Epidermal melanocyte (primary cell): ENCODE results near the gene SP2.

Source experiments
- DNase-seq: peaks from one replicate; pipeline ENCODE4 v3.0.0; 2011; ENCODE audit warnings: low spot score; ENCODE audit not compliant: insufficient read length

The SP2 gene

DNA sequence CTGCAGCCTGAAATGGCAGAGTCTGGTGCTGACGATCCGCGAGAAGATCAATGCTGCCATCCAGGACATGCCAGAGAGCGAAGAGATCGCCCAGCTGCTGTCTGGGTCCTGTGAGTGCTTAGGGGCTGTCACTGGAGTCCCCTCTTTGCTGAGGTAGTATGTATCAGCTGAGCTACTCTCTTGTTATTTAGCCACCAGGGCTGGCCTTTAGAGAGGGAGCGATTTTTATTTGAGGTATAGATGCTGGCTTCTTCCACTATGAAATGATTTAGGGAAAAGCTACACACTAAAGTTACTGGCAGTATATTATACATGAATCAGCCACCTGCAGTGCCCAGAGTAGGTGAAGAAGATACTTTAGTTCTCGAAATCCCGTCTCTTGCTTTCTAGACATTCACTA, 77.5 kb downstream of the SP2 start:
- no peak for DNase-seq

DNA sequence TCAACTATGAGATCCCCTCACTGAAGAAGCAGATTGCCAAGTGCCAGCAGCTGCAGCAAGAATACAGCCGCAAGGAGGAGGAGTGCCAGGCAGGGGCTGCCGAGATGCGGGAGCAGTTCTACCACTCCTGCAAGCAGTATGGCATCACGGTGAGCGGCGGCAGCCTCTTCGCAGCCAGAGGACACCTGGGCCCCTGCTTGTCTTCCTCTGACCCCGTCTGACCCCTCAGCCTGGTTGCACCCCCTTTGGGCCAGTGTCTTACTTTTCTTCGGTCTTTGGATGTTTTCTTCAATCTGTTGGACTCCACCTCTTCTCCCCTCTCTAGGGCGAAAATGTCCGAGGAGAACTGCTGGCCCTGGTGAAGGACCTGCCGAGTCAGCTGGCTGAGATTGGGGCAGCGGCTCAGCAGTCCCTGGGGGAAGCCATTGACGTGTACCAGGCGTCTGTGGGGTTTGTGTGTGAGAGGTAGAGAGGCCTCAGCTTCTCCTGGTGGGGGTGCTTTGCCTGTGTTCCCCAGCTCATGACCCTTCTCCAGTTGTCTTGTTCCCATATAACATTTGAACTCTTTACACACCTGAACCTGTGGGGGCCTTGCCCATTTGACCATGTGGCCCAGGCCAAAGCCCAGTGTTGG, 79.3 kb downstream of the SP2 start:
- DNase-seq: no peak

DNA sequence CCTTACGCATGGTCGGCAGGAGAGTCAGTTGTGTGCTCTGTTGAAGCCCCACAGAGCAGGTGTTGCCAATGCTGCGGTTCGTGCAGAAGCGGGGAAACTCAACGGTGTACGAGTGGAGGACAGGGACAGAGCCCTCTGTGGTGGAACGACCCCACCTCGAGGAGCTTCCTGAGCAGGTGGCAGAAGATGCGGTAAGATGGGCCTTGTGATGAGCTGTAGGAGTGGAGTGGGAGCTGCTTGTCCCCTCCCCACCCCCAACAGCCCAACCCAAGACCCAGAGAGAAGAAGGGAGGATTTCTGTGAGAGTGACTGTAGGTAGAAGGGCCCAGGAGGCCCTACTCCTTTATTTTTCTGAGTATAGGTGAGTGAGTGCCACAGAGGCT, 79.8 kb downstream of the SP2 start:
- no peak for DNase-seq

DNA sequence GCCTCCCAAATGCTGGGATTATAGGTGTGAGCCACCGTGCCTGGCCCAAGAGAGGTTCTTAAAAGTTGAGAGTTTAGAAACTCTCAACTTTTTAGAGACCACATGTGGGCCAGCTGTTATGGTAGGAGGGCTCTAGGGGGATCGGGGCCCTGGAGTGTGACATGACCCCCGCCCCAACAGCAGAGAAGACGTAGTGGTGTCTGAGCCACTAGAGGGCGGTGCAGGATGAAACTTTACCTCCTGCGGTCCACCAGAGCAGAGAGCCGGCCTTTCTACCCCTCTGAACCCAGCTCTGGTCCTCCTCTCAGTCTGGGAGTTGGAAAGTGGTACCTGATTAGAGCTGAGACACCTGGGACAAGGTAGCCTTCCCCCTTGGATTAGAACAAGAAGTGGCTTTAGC, 82.3 kb downstream of the SP2 start:
- peak; percentile 85 for DNase-seq
